COLO668 (cell line): ENCODE results near the gene IKBIP.
"Not testable (repeated sequence)": the region's sequence is repeated elsewhere in the genome, so short reads cannot be mapped to it uniquely, and the experiment has no call there.

Experiments used
- DNase-seq: peaks from one replicate; lab custom pipeline; 2025; ENCODE audit not compliant: unreplicated experiment; lab: John Stamatoyannopoulos, UW

Gene IKBIP, protein sequence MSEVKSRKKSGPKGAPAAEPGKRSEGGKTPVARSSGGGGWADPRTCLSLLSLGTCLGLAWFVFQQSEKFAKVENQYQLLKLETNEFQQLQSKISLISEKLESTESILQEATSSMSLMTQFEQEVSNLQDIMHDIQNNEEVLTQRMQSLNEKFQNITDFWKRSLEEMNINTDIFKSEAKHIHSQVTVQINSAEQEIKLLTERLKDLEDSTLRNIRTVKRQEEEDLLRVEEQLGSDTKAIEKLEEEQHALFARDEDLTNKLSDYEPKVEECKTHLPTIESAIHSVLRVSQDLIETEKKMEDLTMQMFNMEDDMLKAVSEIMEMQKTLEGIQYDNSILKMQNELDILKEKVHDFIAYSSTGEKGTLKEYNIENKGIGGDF

DNA sequence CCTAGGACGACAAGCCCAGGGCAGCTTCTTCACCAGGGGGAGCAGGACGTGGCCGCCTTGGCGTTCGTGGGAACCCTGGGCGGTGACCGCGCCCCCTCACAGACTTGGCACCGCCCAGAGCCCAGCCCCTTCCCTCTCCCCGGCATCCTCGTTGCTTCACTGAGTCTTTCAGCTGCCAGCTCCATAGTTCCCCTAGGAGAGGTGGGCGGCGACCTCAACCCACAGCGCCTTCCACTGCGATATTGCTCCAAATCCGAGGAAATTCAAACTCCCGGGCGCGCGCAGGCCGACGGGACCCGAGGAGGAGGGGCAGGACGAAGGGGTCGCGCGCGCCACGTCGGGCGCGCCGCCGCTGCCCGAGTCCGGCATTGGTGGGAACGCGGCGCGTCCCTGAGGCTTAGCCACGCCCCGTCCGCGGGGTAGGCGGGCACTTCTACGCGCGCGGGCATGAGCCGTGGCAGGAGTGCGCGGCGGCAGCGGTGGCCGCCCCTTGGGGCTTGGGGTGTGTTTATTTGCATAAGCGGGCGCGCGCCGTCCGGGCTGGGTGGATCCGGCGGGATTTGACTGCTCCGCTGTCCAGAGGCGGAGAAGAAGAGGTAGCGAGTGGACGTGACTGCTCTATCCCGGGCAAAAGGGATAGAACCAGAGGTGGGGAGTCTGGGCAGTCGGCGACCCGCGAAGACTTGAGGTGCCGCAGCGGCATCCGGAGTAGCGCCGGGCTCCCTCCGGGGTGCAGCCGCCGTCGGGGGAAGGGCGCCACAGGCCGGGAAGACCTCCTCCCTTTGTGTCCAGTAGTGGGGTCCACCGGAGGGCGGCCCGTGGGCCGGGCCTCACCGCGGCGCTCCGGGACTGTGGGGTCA lies at the start of gene IKBIP, which contains the start of gene APAF1:
Gene IKBIP, minus strand, starts transcription at position 77 of the 860 bp plus-strand sequence. CDS start 87 bp downstream, outside the sequence.
Gene APAF1, plus strand, starts transcription at position 579 of the 860 bp plus-strand sequence. CDS start 3,070 bp downstream, outside the sequence.
- DNase-seq = peak; percentile 99

DNA sequence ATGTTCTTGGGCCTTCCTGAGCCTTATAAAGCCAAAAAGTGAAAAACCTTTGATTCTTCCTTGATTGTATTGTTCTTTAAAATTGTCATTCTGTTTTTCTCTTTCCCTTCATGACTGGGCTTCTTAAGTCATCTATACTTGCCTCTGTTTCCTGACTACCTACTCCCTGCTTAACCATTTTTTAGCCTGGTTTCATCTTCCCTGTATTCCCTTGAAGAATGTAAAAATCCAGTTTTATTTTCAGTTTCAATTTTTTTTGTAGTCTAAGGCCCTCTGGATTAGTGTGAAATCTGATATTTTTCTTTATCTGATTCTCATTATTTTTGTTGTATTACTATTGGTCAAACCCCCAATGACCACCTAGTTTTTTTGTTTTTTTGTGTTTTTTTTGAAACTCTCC lies 46.8 kb upstream of the IKBIP start:
- DNase-seq = no peak

DNA sequence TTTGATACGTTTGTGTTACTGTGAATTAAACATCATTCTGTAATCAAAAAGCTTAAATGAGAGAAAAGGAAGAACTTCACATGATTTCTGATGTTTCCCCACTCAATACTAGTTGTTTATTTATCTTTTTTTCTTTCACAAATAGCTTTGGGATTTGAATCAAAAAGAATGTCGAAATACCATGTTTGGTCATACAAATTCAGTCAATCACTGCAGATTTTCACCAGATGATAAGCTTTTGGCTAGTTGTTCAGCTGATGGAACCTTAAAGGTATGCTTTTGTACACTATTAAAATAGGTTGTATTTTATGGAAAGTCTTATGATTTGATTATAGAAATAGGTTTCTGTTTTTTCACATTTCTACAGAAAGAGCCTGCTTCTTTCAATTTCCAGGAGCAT lies 42.0 kb upstream of the IKBIP start:
- DNase-seq = no peak

DNA sequence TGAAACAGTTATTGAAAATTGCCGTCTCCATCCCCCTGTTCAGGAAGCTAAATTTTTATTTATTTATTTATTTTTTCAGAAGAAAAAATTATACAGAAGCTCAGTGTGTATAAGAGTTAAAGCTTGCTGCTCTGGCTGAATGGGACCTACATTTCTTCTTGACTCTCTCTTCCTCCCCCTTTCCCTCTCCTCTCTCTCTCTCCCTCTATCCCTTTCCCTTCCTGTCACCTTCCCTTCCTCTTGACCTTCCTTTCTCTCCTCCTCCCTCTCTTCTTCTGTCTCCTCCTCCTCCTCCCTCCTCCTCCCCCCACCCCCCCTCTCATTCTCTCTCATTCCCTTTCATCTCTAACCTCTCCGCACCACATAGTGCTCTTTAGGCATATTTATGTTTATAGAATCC lies 39.6 kb upstream of the IKBIP start:
- no peak for DNase-seq

DNA sequence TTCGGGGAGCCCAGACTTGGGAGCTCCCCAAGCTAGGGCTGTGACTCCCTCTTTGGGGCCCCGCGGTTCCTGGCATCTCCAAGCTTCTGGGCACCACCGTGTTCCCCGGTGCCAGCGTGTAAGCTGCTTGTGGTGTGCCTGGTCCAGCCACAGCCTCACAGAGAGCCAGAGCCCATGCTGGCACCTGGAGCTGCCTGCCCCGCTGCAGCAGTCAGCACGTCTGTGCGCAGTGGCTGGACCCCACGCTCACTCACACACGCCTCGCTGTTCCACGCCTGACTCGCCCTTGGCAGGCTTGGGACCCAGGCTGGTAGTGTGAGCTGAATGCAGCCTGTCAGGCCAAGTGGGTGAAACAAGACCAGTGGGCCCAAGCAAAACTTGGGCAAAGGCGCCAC lies 35.0 kb upstream of the IKBIP start:
- no peak for DNase-seq

DNA sequence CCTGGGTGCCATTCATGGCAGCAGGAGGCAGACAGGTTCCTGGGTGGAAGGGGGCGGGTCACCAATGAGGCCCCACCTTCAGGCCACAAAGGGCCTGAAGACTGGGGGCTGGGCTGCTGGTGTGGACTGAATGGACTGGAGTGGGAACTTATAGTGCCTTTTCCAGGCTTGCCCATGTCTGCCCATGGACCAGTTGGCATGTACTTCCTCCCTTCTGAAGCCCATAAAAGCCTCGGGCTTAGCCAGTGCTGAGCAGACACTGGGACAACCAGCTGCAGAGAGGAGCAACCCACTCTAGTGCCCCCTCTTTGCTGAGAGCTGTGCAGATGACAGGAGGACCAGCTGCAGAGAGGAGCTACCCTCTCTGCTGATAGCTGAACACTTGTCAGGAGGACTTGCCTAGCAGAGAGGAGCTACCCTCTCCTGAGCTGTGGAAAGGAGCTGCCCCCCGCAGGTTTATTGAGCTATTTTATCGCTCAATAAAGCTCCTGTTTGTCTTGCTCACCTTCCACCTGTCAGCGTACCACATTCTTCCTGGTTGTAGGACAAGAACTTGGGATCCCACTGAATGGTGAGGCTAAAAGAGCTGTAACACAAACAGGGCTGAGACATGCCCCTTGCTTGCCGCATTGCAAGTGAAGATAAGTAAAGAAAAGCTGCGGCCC lies 34.5 kb upstream of the IKBIP start:
- no peak for DNase-seq

DNA sequence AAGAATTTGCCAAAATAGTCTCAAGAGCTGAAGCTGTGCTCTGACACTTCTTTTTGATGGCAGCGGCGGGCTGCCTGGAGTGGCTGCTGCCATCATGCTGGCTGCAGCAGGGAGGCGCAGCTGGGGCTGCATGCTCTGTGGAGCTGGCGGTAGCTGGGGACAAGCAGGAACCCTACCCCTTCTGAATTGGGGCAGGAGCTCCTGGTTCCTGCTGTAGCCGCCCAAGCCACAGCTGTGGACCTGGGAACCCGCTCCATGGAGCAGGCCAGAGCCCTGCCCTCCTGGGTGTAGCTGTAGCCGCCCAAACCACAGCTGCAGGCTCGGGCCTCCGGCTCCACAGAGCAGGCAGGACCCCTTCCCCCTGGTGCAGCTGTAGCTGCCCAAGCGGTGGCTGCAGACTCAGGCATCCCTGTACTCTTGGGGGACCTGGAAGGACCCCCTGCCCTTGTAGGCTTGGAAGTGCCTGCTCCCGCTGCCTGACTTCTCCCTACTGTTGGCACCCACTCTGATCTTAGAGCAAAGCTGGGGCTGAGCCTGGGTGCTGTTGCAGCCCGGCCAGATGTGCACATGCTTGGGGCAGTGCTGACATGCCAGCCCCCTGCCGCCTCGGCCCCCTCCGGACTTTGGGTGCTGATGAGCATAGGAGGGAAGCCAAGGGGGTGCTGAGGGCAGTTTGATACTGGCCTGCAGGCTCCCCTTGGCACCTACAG lies 33.8 kb upstream of the IKBIP start:
- no peak for DNase-seq

DNA sequence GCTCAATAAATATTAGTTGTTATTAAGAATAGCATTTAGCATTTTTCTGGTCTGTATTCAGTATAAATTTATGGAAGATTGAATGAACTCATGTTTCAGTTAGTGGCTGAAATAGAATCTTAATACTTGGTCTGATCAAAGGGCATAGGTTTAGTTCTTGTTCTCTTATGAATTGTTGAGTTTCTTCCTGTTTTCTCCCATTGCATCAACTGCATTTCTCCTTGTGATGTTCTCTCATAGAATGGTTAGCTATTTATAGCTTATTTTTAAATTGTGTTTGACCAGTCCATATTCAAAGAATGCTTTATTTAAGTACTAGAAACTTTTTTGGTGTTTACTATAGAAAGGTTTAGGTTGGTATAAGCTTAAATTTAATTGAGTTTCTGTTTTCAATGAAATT lies 30.3 kb upstream of the IKBIP start:
- no peak for DNase-seq

DNA sequence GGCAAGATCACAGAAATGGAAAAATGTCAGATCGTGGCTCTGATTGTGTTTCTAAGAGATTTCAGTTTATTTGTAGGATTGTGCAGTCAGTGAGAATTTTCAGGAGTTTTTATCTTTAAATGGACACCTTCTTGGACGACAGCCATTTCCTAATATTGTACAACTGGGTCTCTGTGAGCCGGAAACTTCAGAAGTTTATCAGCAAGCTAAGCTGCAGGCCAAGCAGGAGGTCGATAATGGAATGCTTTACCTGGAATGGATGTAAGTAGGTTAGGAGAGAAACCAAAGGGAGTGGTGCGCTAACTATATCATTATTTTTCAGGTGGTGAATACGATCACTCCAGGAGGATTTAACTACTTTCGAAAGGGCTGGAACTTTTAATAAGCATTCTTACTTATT lies 26.9 kb upstream of the IKBIP start:
- no peak for DNase-seq

DNA sequence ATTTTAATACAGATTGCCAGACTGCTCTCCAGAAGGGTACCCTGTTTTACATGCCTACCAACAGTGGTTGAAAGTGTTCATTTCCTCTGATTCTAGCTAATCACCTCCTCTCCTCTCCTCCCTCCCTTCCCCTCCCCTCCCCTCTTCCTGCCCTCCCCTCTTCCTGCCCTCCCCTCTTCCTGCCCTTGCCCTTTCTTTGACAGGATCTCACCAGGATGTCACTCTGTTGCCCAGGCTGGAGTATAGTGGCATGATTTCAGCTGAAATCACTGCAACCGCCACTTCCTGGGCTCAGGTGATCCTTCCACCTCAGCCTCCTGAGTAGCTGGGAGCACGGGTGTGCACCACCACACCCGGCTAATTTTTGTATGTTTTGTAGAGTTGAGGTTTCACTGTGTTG lies 25.2 kb upstream of the IKBIP start:
- no peak for DNase-seq

DNA sequence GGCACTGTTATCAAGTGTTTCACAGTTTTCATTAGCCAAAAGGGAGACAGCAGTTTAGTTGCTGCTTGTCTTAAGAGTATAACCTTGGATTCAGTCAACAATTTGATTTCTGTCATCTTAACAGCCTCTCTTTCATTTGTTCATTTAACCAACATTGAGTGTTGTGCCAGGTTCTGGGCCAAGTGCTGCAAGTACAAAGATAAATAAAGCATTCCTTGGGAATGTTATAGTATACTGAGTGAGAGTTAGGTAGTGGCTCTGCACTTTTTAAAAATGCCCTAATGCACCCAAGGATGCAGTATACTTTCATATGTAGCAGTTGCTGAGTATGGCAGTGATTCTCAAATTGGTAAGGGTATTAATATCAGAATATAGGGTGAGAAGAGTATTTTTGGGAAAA lies 15.9 kb upstream of the IKBIP start:
- DNase-seq = no peak

DNA sequence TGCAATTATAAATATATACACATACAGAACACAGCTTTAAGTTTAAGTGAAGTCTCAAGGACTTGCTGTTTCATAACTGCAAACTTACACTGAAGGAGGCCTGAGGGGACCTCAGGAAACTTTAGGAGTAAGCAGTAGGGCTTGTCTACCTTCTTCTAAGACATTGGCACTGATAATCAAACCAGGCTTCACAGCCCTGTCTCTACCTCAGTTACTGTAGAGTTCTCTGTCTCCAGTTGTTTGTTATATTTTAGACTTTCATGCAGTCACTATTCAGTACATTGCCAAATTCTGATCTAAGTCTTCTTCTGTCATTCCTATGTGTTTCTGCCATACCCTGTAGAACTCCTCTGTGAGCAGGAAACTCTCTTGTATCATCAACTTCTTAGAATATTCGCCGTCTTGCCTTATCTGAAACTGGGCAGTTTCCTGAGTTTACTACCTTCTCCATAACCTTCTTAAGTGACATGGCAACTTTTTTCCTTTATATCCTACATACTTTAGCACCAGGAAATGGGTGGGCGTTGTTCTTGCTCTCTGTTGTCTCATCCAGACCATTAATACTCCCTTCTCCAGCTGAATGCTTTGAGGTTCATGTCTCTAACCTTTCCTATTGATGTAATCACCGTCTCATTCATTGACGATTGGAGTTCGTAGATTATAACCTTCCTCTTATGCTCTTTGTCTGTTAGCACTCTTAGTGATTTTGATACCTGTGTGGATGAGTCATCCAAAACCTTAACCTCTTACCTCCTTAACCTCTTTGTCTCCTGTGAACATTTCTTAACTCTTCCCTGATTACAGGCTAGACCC lies 11.9 kb upstream of the IKBIP start:
- DNase-seq = no peak

DNA sequence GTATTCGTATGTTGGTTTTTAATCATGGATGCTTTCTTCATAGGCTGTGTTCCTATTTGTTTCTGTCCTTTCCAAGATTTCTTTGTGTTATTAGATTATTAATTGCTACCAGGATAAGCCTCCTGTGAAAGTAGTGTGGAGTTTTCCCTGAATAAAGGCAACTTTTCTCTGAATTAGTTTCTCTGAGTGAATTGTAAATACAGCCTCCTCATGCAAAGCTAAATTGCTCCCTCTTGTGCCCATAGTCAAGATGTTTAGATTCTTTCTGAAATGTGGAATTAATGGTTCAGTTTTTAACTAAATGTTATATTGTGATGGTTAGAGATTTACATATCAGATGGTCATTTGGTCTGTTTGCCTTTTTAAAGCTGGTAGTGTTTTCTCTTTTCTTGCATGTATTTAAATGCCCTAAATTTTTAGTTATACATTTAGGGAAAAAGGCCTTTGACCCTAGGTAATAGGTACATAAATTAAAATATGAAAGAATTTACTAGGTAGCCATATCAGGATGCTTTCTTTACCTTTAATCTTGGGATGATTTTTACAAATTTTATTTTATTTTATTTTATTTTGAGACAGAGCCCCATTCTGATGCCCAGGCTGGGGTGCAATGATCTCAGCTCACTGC lies 9.4 kb upstream of the IKBIP start:
- peak; percentile 12 for DNase-seq

DNA sequence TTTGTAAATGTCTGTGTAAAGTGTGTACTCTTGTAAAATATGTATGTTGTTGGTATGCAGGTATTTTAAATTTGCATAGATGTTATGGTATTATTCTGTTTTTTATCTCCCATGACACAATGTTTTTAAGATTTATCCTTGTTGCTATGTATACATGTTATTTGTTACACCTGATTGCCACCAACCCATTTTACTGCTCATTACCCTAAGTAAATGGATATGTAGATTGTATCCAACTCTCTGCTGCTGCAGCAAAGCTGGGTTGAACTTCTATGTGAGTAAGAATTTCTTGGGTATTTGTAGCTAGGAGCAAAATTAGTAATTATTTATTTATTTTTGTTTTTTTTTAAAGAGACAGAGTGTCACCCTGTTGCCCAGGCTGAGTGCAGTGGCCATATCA lies 6.7 kb upstream of the IKBIP start:
- no peak for DNase-seq

DNA sequence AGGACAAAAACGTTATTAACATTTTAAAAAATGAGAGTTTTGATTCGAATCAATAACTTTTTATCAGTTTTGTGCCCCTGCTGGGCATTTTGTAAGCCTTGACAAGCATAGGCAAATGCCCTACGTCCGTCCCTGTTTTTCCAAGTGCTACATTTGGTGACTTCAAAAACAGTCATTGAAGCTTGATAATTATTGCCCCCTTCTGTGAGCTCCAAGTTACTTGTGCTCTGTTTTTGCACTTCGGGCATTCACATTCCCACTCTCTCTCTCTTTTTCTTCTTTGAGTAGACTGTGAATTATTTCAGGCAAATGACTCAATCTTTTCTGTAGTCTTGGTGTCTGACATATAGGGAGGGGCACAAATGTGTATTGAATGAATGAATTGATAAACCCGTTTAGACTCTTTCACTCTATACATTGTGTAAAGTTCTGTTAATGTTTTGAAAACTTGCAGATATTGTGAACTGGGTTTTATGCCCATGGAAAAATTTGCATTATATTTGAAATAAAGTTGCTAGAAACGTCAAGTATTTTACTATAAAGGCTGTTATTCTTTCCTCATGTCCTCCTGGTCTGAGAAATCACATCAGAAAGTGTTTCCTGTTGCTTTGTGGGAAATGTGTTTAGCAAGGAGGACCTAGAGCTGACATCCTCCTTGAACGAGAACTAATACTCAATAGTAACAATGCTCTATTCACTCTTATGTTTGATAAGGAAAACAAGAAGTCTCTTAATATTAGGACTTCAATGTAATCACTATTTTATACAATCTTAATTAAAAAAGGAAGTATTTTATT lies 1.9 kb upstream of the IKBIP start:
- DNase-seq = no peak

DNA sequence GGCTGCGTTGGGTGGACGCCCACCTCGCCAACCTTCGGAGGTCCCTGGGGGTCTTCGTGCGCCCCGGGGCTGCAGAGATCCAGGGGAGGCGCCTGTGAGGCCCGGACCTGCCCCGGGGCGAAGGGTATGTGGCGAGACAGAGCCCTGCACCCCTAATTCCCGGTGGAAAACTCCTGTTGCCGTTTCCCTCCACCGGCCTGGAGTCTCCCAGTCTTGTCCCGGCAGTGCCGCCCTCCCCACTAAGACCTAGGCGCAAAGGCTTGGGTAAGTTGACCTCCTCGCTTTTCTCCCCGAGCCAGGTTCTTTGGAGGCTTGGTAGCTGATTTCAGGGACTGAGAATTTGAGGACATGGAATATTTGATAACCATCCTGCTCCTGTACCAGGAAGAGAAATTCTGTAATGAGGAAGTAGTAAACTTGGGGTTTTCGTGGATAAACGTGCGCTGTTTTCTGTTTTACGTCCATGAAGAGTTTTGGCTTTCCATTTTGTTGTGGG lies 1.0 kb upstream of the IKBIP start:
- peak; percentile 45 for DNase-seq

DNA sequence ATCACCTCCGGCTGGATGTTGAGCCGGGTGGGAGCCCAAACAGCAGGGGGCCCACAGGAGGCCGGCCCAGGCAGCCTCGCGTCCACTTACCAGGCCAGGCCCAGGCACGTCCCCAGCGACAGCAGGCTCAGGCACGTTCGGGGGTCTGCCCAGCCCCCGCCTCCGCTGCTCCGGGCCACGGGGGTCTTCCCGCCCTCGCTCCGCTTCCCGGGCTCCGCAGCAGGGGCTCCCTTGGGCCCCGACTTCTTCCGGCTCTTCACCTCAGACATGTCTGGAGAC lies 216 bp downstream of the IKBIP start:
- peak; percentile 63 for DNase-seq

DNA sequence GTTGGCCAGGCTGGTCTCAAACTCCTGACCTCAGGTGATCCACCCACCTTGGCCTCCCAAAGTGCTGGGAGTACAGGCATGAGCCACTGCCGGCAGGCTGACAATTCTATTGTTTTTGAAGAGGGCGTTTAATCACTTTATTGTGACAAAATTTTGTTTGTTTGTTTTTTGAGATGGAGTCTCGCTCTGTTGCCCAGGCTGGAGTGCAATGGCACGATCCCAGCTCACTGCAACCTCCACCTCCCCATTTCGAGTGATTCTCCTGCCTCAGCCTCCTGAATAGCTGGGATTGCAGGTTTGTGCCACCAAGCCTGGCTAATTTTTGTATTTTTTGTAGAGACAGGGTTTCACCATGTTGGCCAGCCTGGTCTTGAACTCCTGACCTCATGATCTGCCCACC lies 1.8 kb downstream of the IKBIP start:
- DNase-seq = not testable (repeated sequence)

DNA sequence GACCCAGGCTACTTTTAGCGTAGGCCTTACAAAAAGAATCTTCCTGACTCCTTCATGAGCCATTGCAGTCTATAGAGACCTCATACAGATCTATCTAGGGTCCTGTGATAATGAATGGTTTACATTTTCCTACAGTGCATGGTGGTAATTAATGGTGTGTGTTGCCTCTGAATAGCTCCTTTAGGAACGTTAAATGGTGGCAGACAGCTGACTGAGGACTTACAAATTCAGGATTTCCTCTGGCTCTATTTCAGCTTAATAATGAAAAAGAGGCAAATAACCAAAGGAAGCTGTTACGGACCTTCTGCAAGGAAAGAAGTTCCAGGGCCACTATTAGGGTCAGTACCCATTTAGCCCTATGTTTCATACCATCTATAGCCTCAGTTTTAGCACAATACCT lies 5.1 kb downstream of the IKBIP start:
- DNase-seq = no peak
